Nephron (organoid): Measurements from ENCODE around the gene NXPH4.
A peak's percentile ranks its signal among the peaks of the same experiment; 100 is the strongest.

ENCODE experiments used
- H3K27ac Mint-ChIP-seq, 3 experiments: 2 replicates each; pipeline ENCODE4 v1.8.0; 2020; ENCODE audit warnings: mixed read lengths in 3 of 3, mild to moderate bottlenecking in 2 of 3, moderate library complexity in 1 of 3
- H3K27me3 Mint-ChIP-seq: 2 replicates; pipeline ENCODE4 v1.8.0; 2021; ENCODE audit warnings: low read depth, mild to moderate bottlenecking, moderate library complexity, mixed read lengths
- H3K36me3 Mint-ChIP-seq: 2 replicates; pipeline ENCODE4 v1.8.0; 2020; ENCODE audit warnings: low read depth, mixed read lengths
- H3K4me1 Mint-ChIP-seq: 2 replicates; pipeline ENCODE4 v1.8.0; 2020; ENCODE audit warnings: mixed read lengths
- H3K4me3 Mint-ChIP-seq, 3 experiments: 2 replicates each; pipeline ENCODE4 v1.8.0; 2020; ENCODE audit warnings: mild to moderate bottlenecking in 3 of 3, mixed read lengths in 3 of 3, moderate library complexity in 2 of 3
- H3K9me3 Mint-ChIP-seq: 2 replicates; pipeline ENCODE4 v1.8.0; 2020; ENCODE audit warnings: mixed read lengths
- CTCF ChIP-seq, 3 experiments: fragments of 200-600 bp; sonication (generic); IDR thresholded peaks; one replicate each; pipeline ENCODE4 v1.5.0; 2021; ENCODE audit warnings: antibody characterized with exemption in 3 of 3; ENCODE audit not compliant: unreplicated experiment in 3 of 3

Gene NXPH4

GRCh38 chr12:57222286-57223190 lies 5.9 kb downstream of the NXPH4 start:
- Mint-ChIP-seq H3K4me1 (peaks cover 73% of the 10 kb centered on the region), H3K36me3 (no peaks in the 10 kb centered on the region), H3K9me3 (no peaks in the 10 kb centered on the region), H3K27ac (peak overlapping the region in 2 of 3 experiments; percentile 11 to 21), H3K27me3 (peaks cover 90% of the 10 kb centered on the region), H3K4me3 (peak overlapping the region in 2 of 3 experiments; percentile 4 to 22)
- TF ChIP-seq CTCF (IDR thresholded peaks at IDR 0.05; ENCODE audit: unreplicated experiment in 3 of 3) = no peak

- no peak for TF ChIP-seq CTCF (IDR thresholded peaks at IDR 0.05; ENCODE audit: unreplicated experiment in 3 of 3)
- Mint-ChIP-seq H3K9me3 (no peaks in the 10 kb centered on the region), H3K4me3 (peak overlapping the region; percentile 15 to 47 (median 22)), H3K27me3 (peaks cover 86% of the 10 kb centered on the region), H3K36me3 (no peaks in the 10 kb centered on the region), H3K4me1 (peaks cover 69% of the 10 kb centered on the region), H3K27ac (peak overlapping the region; percentile 1 to 21 (median 11))
Measured at GRCh38 chr12:57223191-57224165, 6.9 kb downstream of the NXPH4 start.

GRCh38 chr12:57224278-57224972 lies 7.8 kb downstream of the NXPH4 start:
- TF ChIP-seq CTCF (IDR thresholded peaks at IDR 0.05; ENCODE audit: unreplicated experiment in 3 of 3) = no peak
- H3K9me3 Mint-ChIP-seq = no peaks in the 10 kb centered on the region
- peaks cover 76% of the 10 kb centered on the region for H3K27me3 Mint-ChIP-seq
- H3K36me3 Mint-ChIP-seq = no peaks in the 10 kb centered on the region
- H3K4me3 Mint-ChIP-seq = peak overlapping the region in 1 of 3 experiments; percentile 47
- peaks cover 67% of the 10 kb centered on the region for H3K4me1 Mint-ChIP-seq
- no peak overlapping the region for H3K27ac Mint-ChIP-seq

DNA sequence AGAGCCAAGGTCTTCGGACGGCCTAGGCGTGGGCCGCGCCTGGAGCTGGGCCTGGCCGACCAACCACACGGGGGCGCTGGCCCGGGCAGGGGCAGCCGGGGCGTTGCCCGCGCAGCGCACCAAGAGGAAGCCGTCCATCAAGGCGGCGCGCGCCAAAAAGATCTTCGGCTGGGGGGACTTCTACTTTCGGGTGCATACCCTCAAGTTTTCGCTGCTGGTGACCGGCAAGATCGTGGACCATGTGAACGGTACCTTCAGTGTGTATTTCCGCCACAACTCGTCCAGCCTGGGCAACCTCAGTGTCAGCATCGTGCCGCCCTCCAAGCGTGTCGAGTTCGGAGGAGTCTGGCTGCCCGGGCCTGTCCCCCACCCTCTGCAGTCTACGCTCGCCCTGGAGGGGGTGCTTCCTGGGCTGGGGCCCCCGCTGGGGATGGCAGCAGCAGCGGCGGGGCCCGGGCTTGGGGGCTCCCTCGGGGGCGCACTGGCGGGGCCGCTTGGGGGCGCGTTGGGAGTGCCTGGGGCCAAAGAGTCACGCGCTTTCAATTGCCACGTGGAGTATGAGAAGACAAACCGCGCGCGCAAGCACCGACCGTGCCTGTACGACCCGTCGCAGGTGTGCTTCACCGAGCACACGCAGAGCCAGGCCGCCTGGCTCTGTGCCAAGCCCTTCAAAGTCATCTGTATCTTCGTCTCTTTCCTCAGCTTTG lies 8.5 kb downstream of the NXPH4 start:
- no peak overlapping the region for H3K27ac Mint-ChIP-seq

More for the DNA sequence above, 8.5 kb downstream of the NXPH4 start:
- Mint-ChIP-seq H3K4me3 (peak overlapping the region; percentile 19 to 24 (median 21)), H3K9me3 (no peaks in the 10 kb centered on the region), H3K4me1 (peaks cover 69% of the 10 kb centered on the region), H3K27me3 (peaks cover 71% of the 10 kb centered on the region), H3K36me3 (no peaks in the 10 kb centered on the region)
- peak; percentile 20 to 57 (median 45) for TF ChIP-seq CTCF (IDR thresholded peaks at IDR 0.05; ENCODE audit: unreplicated experiment in 3 of 3)
